K562 (cell line): ENCODE results near the gene BHLHE40. TPM values are rescaled to one million over a fixed set of nuclear protein-coding genes. Genes with fewer than 3 reads are reported as not detected.

Source experiments
- CREB3L1 ChIP-seq: fragments of 450-650 bp; IDR thresholded peaks from 2 replicates; pipeline ENCODE4 v1.6.1; 2014; ENCODE audit warnings: low read depth, mild to moderate bottlenecking, moderate library complexity, borderline replicate concordance
- FOSL1 ChIP-seq: fragments of 200-800 bp; sonication (Bioruptor generic); conservative IDR thresholded peaks from 2 replicates; pipeline ENCODE4 v1.6.1; 2016; ENCODE audit warnings: missing genetic modification characterization, missing compliant biosample characterization
- HDAC2 ChIP-seq: fragments of 450-650 bp; IDR thresholded peaks from 2 replicates; pipeline ENCODE4 v1.6.1; 2016; ENCODE audit warnings: mild to moderate bottlenecking
- HDAC8 ChIP-seq: fragments of 450-650 bp; IDR thresholded peaks from 2 replicates; pipeline ENCODE4 v1.6.1; 2016; ENCODE audit warnings: mild to moderate bottlenecking, missing genetic modification characterization, moderate library complexity, missing compliant biosample characterization
- HIVEP1 ChIP-seq: fragments of 250-450 bp; sonication (Bioruptor Pico); IDR thresholded peaks from 2 replicates; pipeline ENCODE4 v1.4.0; 2020; ENCODE audit warnings: mild to moderate bottlenecking
- ID3 ChIP-seq, 2 experiments: fragments of 250-450 bp in 1 of 2; fragments of 450-650 bp in 1 of 2; sonication (Bioruptor Pico) in 1 of 2; IDR thresholded peaks; 2 replicates each; pipeline versions ENCODE4 v1.6.1 to v1.8.0; 2016 to 2021; ENCODE audit warnings: mild to moderate bottlenecking in 2 of 2, moderate library complexity in 2 of 2, missing compliant biosample characterization in 1 of 2, missing genetic modification characterization in 1 of 2
- KHSRP ChIP-seq: fragments of 450-650 bp; IDR thresholded peaks from 2 replicates; pipeline ENCODE4 v1.6.1; 2017
- MAX ChIP-seq: sonication (generic); formaldehyde crosslinking; IDR thresholded peaks from 2 replicates; pipeline ENCODE4 v1.9.0; 2022; ENCODE audit warnings: mild to moderate bottlenecking, missing genetic modification reagents
- MLLT1 ChIP-seq, 2 experiments: fragments of 450-650 bp; IDR thresholded peaks; 2 replicates each; pipeline ENCODE4 v1.6.1; 2016
- MXD1 ChIP-seq: fragments of 250-450 bp; sonication (Bioruptor Pico); IDR thresholded peaks from 2 replicates; pipeline ENCODE4 v1.8.0; 2021; ENCODE audit warnings: borderline replicate concordance, mild to moderate bottlenecking, moderate library complexity; ENCODE audit not compliant: poor library complexity, severe bottlenecking
- NCOR1 ChIP-seq: fragments of 450-650 bp; IDR thresholded peaks from 2 replicates; pipeline ENCODE4 v1.6.1; 2016; ENCODE audit warnings: mild to moderate bottlenecking, moderate library complexity
- NFRKB ChIP-seq: fragments of 450-650 bp; IDR thresholded peaks from 2 replicates; pipeline ENCODE4 v1.6.1; 2016; ENCODE audit warnings: low read depth
- SREBF1 ChIP-seq: fragments of 150-350 bp; IDR thresholded peaks from 2 replicates; pipeline ENCODE4 v1.6.1; 2014; ENCODE audit warnings: antibody characterized with exemption, low read depth, low read length, borderline replicate concordance
- SRSF3 ChIP-seq: fragments of 200-400 bp; formaldehyde crosslinking; IDR thresholded peaks from 2 replicates; pipeline ENCODE4 v1.6.1; 2016; ENCODE audit warnings: mild to moderate bottlenecking, low read length, moderate library complexity; ENCODE audit not compliant: insufficient read depth
- U2AF1 ChIP-seq: fragments of 200-400 bp; formaldehyde crosslinking; optimal IDR thresholded peaks from 2 replicates; pipeline ENCODE3; 2017; ENCODE audit warnings: mild to moderate bottlenecking, low read depth, low read length, moderate library complexity
- ZNF589 ChIP-seq: fragments of 200-800 bp; sonication (Bioruptor generic); IDR thresholded peaks from 2 replicates; pipeline ENCODE4 v1.6.1; 2016; ENCODE audit warnings: low read depth, missing genetic modification characterization, missing compliant biosample characterization
- ZNF76 ChIP-seq: fragments of 250-450 bp; sonication (Bioruptor Pico); IDR thresholded peaks from 2 replicates; pipeline ENCODE4 v1.4.0; 2020; ENCODE audit warnings: mild to moderate bottlenecking, moderate library complexity, borderline replicate concordance
- polyA plus RNA-seq, 8 experiments: library from polyadenylated mRNA; depleted of rRNA in 4 of 8; stranded (reverse) in 5 of 8; unstranded in 3 of 8; fragments of >200 nt; fragmentation: Nextera tagmentation in 2 of 8; fragmentation: Illumina TruSeq in 1 of 8; extraction: Ambion mirVana in 2 of 8; extraction: Trizol in 1 of 8; gene quantifications; 2 replicates each; pipeline versions ENCODE4 v1.2.1 to v1.2.3, GENCODE V29; 2011 to 2014; ENCODE audit warnings: inconsistent platforms in 1 of 8, missing spikeins in 1 of 8
- total RNA-seq, 7 experiments: library from RNA; depleted of rRNA in 6 of 7; stranded (reverse); fragments of >200 nt in 6 of 7; fragmentation: Illumina TruSeq in 2 of 7; extraction: Trizol in 2 of 7; gene quantifications; 2 replicates each; pipeline versions ENCODE4 v1.2.1 to v1.2.3, GENCODE V29; 2011 to 2021; ENCODE audit warnings: low replicate concordance in 1 of 7
- TF ChIP-seq, protein P1 (sequence below): fragments of 450-650 bp; IDR thresholded peaks from 2 replicates; pipeline ENCODE4 v1.7.0; 2016; ENCODE audit warnings: borderline replicate concordance

The BHLHE40 gene
- total and polyA plus RNA-seq, 9 of the 15 experiments (the other 6 are each of a cell fraction or from before 2014, with no cell fraction given), result 12.0 to 83.9 (median 31.4) TPM

GRCh38 chr3:5022966-5023776 is 43.9 kb downstream of the BHLHE40 start (continued):
- no peak for TF ChIP-seq SRSF3
- peak; percentile 17; a peak in 2 of 4 replicates for TF ChIP-seq MLLT1 (IDR thresholded peaks at IDR 0.05)
- no peak for TF ChIP-seq MXD1 (CRISPR knock-in tag)
- TF ChIP-seq HDAC8, result 0 out of 2 replicates have a peak, but pooled peaks have one; percentile 24
- peak; percentile 58; the same call in 1 of the 2 replicates for TF ChIP-seq HDAC2
- TF ChIP-seq, protein P1, sequence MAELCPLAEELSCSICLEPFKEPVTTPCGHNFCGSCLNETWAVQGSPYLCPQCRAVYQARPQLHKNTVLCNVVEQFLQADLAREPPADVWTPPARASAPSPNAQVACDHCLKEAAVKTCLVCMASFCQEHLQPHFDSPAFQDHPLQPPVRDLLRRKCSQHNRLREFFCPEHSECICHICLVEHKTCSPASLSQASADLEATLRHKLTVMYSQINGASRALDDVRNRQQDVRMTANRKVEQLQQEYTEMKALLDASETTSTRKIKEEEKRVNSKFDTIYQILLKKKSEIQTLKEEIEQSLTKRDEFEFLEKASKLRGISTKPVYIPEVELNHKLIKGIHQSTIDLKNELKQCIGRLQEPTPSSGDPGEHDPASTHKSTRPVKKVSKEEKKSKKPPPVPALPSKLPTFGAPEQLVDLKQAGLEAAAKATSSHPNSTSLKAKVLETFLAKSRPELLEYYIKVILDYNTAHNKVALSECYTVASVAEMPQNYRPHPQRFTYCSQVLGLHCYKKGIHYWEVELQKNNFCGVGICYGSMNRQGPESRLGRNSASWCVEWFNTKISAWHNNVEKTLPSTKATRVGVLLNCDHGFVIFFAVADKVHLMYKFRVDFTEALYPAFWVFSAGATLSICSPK, result 0 out of 2 replicates have a peak, but pooled peaks have one; percentile 60
- TF ChIP-seq MAX (CRISPR knock-in tag), result peak; percentile 58; the same call in 1 of the 2 replicates
- TF ChIP-seq ZNF76, result no peak
- TF ChIP-seq NFRKB, result 0 out of 2 replicates have a peak, but pooled peaks have one; percentile 45
- TF ChIP-seq ID3 (CRISPR knock-in tag; IDR thresholded peaks at IDR 0.05), result peak; percentile 47; the same call in 1 of the 2 replicates
- TF ChIP-seq ID3 (tag; IDR thresholded peaks at IDR 0.05), result peak; percentile 61
- TF ChIP-seq NCOR1, result no peak
- no peak for TF ChIP-seq U2AF1
- peak; percentile 81; the same call in 1 of the 2 replicates for TF ChIP-seq CREB3L1
- TF ChIP-seq HIVEP1 (CRISPR knock-in tag), result 0 out of 2 replicates have a peak, but pooled peaks have one; percentile 29
- peak; percentile 99 for TF ChIP-seq FOSL1
- peak; percentile 95 for TF ChIP-seq ZNF589
- TF ChIP-seq SREBF1, result peak; percentile 99
- peak; percentile 86 for TF ChIP-seq KHSRP
